HepG2 (cell line): ENCODE data around the gene SCYL1. TPM values are rescaled to one million over a fixed set of nuclear protein-coding genes. Genes with fewer than 3 reads are reported as not detected.

Experiments used
- ATAC-seq: fragments of 200-7000 bp; cut with Tn5 transposase; 3 replicates; pipeline ENCODE4 v1.9.1; 2020; ENCODE audit warnings: mild to moderate bottlenecking, moderate library complexity
- BruUV-seq: library from RNA; stranded (reverse); fragments of 400-500 nt; replicated peaks from 2 replicates; lab custom pipeline; 2021; lab: Mats Ljungman, UMichigan
- CTCF ChIA-PET: fragments of 300-600 bp; formaldehyde crosslinking; extraction: SDS; loops from one replicate; lab custom pipeline; 2021; ENCODE audit warnings: low total read pairs, inconsistent platforms, low intra/inter-chr PET ratio; lab: Yijun Ruan, JAX
- POLR2A ChIA-PET: fragments of 350-600 bp; sonication (Branson Sonifier 250); formaldehyde crosslinking; loops from one replicate; lab custom pipeline; 2020; ENCODE audit warnings: antibody characterized with exemption, inconsistent platforms; lab: Yijun Ruan, JAX
- DNase-seq: peaks from one replicate; pipeline ENCODE4 v3.0.0-alpha.2; 2015; ENCODE audit warnings: low spot score
- FAIRE-seq: peaks from 3 replicates; lab custom pipeline; 2011; peaks lifted over from hg19 to GRCh38; lab: Jason Lieb, UNC
- H2AFZ ChIP-seq: one replicate; pipeline ENCODE4 v1.6.1; 2011; ENCODE audit warnings: low read length, inconsistent platforms
- H3K27ac ChIP-seq: fragments of 300-600 bp; 3 replicates; pipeline ENCODE4 v1.8.0; 2011; ENCODE audit warnings: mixed run types, mild to moderate bottlenecking, mixed read lengths, low read length, inconsistent platforms; ENCODE audit not compliant: insufficient read depth; ENCODE audit errors: extremely low read length
- H3K27me3 ChIP-seq, 2 experiments: fragments of 200-600 bp in 1 of 2; 2 replicates in 1 of 2; 3 replicates in 1 of 2; pipeline versions ENCODE4 v1.6.0 to v1.8.0; 2011; ENCODE audit warnings: low read length in 2 of 2, mild to moderate bottlenecking in 2 of 2, moderate library complexity in 2 of 2, inconsistent platforms in 1 of 2; ENCODE audit not compliant: insufficient read depth in 2 of 2, control insufficient read depth in 1 of 2
- H3K36me3 ChIP-seq, 2 experiments: fragments of 200-600 bp in 1 of 2; replicated peaks in 1 of 2; 2 replicates in 1 of 2; 3 replicates in 1 of 2; pipeline versions ENCODE4 v1.5.1 to v1.8.0; 2011; ENCODE audit warnings: low read length in 2 of 2, inconsistent platforms in 1 of 2; ENCODE audit not compliant: insufficient read depth in 2 of 2, control insufficient read depth in 1 of 2
- H3K4me1 ChIP-seq: 2 replicates; pipeline ENCODE4 v1.5.1; 2012; ENCODE audit warnings: low read length, inconsistent platforms; ENCODE audit not compliant: insufficient read depth
- H3K4me2 ChIP-seq: 2 replicates; pipeline ENCODE4 v1.6.0; 2011; ENCODE audit warnings: low read depth, low read length, inconsistent platforms
- H3K4me3 ChIP-seq, 3 experiments: fragments of 200-600 bp in 1 of 3; sonication (generic), shearing (Covaris generic) in 1 of 3; replicated peaks in 1 of 3; 2 replicates each; pipeline ENCODE4 v1.5.1; 2011 to 2016; ENCODE audit warnings: low read length in 3 of 3, inconsistent platforms in 2 of 3, low read depth in 2 of 3, mild to moderate bottlenecking in 2 of 3, control low read depth in 1 of 3, mixed read lengths in 1 of 3; ENCODE audit not compliant: insufficient read depth in 1 of 3
- H3K79me2 ChIP-seq: one replicate; pipeline ENCODE4 v1.6.1; 2011; ENCODE audit warnings: low read length, inconsistent platforms; ENCODE audit not compliant: insufficient read depth
- H3K9ac ChIP-seq: 2 replicates; pipeline ENCODE4 v1.6.0; 2011; ENCODE audit warnings: mild to moderate bottlenecking, low read depth, low read length, inconsistent platforms; ENCODE audit not compliant: insufficient read depth
- H3K9me3 ChIP-seq: 2 replicates; pipeline ENCODE4 v1.5.1; 2012; ENCODE audit warnings: mild to moderate bottlenecking, low read length
- H4K20me1 ChIP-seq: 2 replicates; pipeline ENCODE4 v1.6.0; 2011; ENCODE audit warnings: inconsistent platforms, mild to moderate bottlenecking, low read length, moderate library complexity; ENCODE audit not compliant: insufficient read depth
- BORCS8-MEF2B ChIP-seq: sonication (generic); formaldehyde crosslinking; IDR thresholded peaks from 2 replicates; pipeline ENCODE4 v1.8.0; 2022; ENCODE audit warnings: mild to moderate bottlenecking, missing genetic modification reagents
- BRCA1 ChIP-seq: sonication (generic); formaldehyde crosslinking; IDR thresholded peaks from 2 replicates; pipeline ENCODE4 v1.4.0; 2020; ENCODE audit warnings: missing genetic modification reagents
- EHMT2 ChIP-seq: fragments of 200-600 bp; sonication (generic); IDR thresholded peaks from 2 replicates; pipeline ENCODE4 v1.7.0; 2017; ENCODE audit warnings: antibody characterized with exemption, low read depth, low read length, borderline replicate concordance
- KAT2B ChIP-seq: fragments of 150-350 bp; IDR thresholded peaks from 2 replicates; pipeline ENCODE4 v1.6.1; 2014; ENCODE audit warnings: low read depth, low read length, borderline replicate concordance
- RBFOX2 ChIP-seq: fragments of 200-400 bp; formaldehyde crosslinking; IDR thresholded peaks from 2 replicates; pipeline ENCODE4 v1.6.1; 2017; ENCODE audit warnings: low read depth, mild to moderate bottlenecking, low read length
- RXRA ChIP-seq: sonication (generic); formaldehyde crosslinking; IDR thresholded peaks from 2 replicates; pipeline ENCODE4 v1.5.1; 2020; ENCODE audit warnings: missing genetic modification reagents
- STAG1 ChIP-seq: sonication (generic); formaldehyde crosslinking; IDR thresholded peaks from 2 replicates; pipeline ENCODE4 v1.4.0; 2020; ENCODE audit warnings: missing genetic modification reagents
- XRCC5 ChIP-seq: fragments of 200-400 bp; formaldehyde crosslinking; optimal IDR thresholded peaks from 2 replicates; pipeline ENCODE3; 2017; ENCODE audit warnings: mild to moderate bottlenecking, low read length
- ZFY ChIP-seq: sonication (generic); formaldehyde crosslinking; IDR thresholded peaks from 2 replicates; pipeline ENCODE4 v1.4.0; 2020; ENCODE audit warnings: missing genetic modification reagents
- ZNF547 ChIP-seq: sonication (generic); formaldehyde crosslinking; IDR thresholded peaks from 2 replicates; pipeline ENCODE4 v1.5.1; 2020; ENCODE audit warnings: mild to moderate bottlenecking, missing genetic modification reagents
- ZNF558 ChIP-seq: sonication (generic); formaldehyde crosslinking; IDR thresholded peaks from 2 replicates; pipeline ENCODE4 v1.9.0; 2022; ENCODE audit warnings: mild to moderate bottlenecking, missing genetic modification reagents, borderline replicate concordance
- WGBS: methylation state at CpG from one replicate; pipeline ENCODE4 v1.1.6; 2017; ENCODE audit warnings: low lambda C conversion rate; 5-methylcytosine and 5-hydroxymethylcytosine counted together
- in situ Hi-C: cut with HindIII; loops from 2 replicates; pipeline ENCODE4 v1.10.0; 2017; ENCODE audit warnings: low pct_unique_long_range_greater_than_20kb; ENCODE audit not compliant: extremely low pct_ligation_motif_present
- intact Hi-C: fragments of 100-400 bp; cut with micrococcal nuclease; formaldehyde crosslinking; loops from one replicate; pipeline ENCODE4 v1.10.0; 2022; ENCODE audit not compliant: unreplicated experiment
- polyA plus RNA-seq, 8 experiments: library from polyadenylated mRNA; depleted of rRNA in 3 of 8; stranded (reverse) in 7 of 8; unstranded in 1 of 8; fragments of >200 nt; fragmentation: Illumina TruSeq in 4 of 8; extraction: Trizol in 4 of 8; gene quantifications; 2 replicates each; pipeline versions ENCODE4 v1.2.1 to v1.2.3, GENCODE V29; 2011 to 2016; ENCODE audit warnings: low read depth in 4 of 8, missing spikeins in 1 of 8, mixed read lengths in 1 of 8; ENCODE audit not compliant: insufficient read depth in 1 of 8
- total RNA-seq, 5 experiments: library from RNA; depleted of rRNA; stranded (reverse); fragments of >200 nt; fragmentation: Illumina TruSeq; extraction: Trizol; gene quantifications; 2 replicates each; pipeline ENCODE4 v1.2.3, GENCODE V29; 2016; ENCODE audit warnings: low read depth in 1 of 5
- TF ChIP-seq, protein P1 (sequence below): sonication (generic); formaldehyde crosslinking; IDR thresholded peaks from 2 replicates; pipeline ENCODE4 v1.4.0; 2020; ENCODE audit warnings: mild to moderate bottlenecking, missing genetic modification reagents
- TF ChIP-seq, protein P2 (sequence below): sonication (generic); formaldehyde crosslinking; IDR thresholded peaks from 2 replicates; pipeline ENCODE4 v1.4.0; 2020; ENCODE audit warnings: missing genetic modification reagents
- TF ChIP-seq, protein P3 (sequence below): sonication (generic); formaldehyde crosslinking; IDR thresholded peaks from 2 replicates; pipeline ENCODE4 v1.8.0; 2023; ENCODE audit warnings: mild to moderate bottlenecking, missing genetic modification reagents
- TF ChIP-seq, protein P4 (sequence below): sonication (generic); formaldehyde crosslinking; IDR thresholded peaks from 2 replicates; pipeline ENCODE4 v1.5.1; 2020; ENCODE audit warnings: mild to moderate bottlenecking, missing genetic modification reagents, moderate library complexity

Gene SCYL1
- total and polyA plus RNA-seq, 2 of the 13 experiments (the other 11 are each of a cell fraction or from before 2014, with no cell fraction given) = 65.9 to 103 TPM

DNA sequence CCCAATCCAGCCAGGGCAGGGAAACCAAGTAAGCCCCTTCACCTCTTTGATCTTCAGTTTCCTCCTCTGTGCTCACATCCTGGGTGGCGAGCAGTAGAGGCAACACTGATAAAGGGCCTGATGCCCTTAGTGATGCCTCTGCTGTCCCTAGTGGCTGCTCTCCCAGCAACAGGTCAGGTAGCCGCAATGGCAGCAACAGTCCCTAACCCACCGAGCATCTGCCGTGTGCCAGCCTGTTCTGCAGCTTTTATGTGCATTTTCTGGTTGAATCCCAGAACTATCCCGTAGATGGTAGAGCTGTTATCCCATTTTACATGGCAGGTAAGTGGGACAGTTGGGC, 5.2 kb downstream of the SCYL1 start:
- H3K4me1 ChIP-seq = peaks cover 47% of the 10 kb centered on the region
- H3K9me3 ChIP-seq = no peaks in the 10 kb centered on the region
- no peak overlapping the region for H2AFZ ChIP-seq
- H3K4me3 ChIP-seq = no peak overlapping the region
- FAIRE-seq = no peak
- H3K27me3 ChIP-seq = no peaks in the 10 kb centered on the region; a peak in 1 of 5 replicates
- no peak overlapping the region for H3K4me2 ChIP-seq
- WGBS = 95% methylated on average over 5 of the region's 5 CpGs
- H3K9ac ChIP-seq = no peak overlapping the region
- in situ Hi-C loops = no loop called here
- peaks cover 20 to 37% of the 10 kb centered on the region in 2 experiments for H3K36me3 ChIP-seq
- intact Hi-C loops = no loop called here
- peaks cover 19% of the 10 kb centered on the region for H3K79me2 ChIP-seq
- peak; percentile 62 for ATAC-seq
- CTCF ChIA-PET = no interaction called here
- H3K27ac ChIP-seq = peak overlapping the region; percentile 66
- BruUV-seq = no TSS peak
- no peak for DNase-seq
- 0 out of 2 replicates have a peak, but pooled peaks cover 3% of the 10 kb centered on the region for H4K20me1 ChIP-seq
- POLR2A ChIA-PET = interaction anchor here (1.0 to 1.7 kb wide), 8 partner anchors 21 to 145 kb away, joined by 3 to 12 read pairs (median 6); partner anchors contain the start of gene NEAT1
- TF ChIP-seq ZNF547 = no peak
- TF ChIP-seq, protein P1, sequence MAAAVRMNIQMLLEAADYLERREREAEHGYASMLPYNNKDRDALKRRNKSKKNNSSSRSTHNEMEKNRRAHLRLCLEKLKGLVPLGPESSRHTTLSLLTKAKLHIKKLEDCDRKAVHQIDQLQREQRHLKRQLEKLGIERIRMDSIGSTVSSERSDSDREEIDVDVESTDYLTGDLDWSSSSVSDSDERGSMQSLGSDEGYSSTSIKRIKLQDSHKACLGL (CRISPR knock-in tag) = no peak
- peak; percentile 22; the same call in 1 of the 2 replicates for TF ChIP-seq RBFOX2
- TF ChIP-seq, protein P2, sequence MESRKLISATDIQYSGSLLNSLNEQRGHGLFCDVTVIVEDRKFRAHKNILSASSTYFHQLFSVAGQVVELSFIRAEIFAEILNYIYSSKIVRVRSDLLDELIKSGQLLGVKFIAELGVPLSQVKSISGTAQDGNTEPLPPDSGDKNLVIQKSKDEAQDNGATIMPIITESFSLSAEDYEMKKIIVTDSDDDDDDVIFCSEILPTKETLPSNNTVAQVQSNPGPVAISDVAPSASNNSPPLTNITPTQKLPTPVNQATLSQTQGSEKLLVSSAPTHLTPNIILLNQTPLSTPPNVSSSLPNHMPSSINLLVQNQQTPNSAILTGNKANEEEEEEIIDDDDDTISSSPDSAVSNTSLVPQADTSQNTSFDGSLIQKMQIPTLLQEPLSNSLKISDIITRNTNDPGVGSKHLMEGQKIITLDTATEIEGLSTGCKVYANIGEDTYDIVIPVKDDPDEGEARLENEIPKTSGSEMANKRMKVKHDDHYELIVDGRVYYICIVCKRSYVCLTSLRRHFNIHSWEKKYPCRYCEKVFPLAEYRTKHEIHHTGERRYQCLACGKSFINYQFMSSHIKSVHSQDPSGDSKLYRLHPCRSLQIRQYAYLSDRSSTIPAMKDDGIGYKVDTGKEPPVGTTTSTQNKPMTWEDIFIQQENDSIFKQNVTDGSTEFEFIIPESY (CRISPR knock-in tag) = peak; percentile 32; the same call in 1 of the 2 replicates
- TF ChIP-seq, protein P3, sequence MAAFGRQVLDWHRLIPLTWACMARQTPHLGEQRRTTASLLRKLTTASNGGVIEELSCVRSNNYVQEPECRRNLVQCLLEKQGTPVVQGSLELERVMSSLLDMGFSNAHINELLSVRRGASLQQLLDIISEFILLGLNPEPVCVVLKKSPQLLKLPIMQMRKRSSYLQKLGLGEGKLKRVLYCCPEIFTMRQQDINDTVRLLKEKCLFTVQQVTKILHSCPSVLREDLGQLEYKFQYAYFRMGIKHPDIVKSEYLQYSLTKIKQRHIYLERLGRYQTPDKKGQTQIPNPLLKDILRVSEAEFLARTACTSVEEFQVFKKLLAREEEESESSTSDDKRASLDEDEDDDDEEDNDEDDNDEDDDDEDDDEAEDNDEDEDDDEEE = no peak
- TF ChIP-seq EHMT2 = no peak
- no peak for TF ChIP-seq RXRA (CRISPR knock-in tag)
- TF ChIP-seq XRCC5 = peak; percentile 9
- 0 out of 2 replicates have a peak, but pooled peaks have one; percentile 7 for TF ChIP-seq ZFY (CRISPR knock-in tag)
- TF ChIP-seq, protein P4, sequence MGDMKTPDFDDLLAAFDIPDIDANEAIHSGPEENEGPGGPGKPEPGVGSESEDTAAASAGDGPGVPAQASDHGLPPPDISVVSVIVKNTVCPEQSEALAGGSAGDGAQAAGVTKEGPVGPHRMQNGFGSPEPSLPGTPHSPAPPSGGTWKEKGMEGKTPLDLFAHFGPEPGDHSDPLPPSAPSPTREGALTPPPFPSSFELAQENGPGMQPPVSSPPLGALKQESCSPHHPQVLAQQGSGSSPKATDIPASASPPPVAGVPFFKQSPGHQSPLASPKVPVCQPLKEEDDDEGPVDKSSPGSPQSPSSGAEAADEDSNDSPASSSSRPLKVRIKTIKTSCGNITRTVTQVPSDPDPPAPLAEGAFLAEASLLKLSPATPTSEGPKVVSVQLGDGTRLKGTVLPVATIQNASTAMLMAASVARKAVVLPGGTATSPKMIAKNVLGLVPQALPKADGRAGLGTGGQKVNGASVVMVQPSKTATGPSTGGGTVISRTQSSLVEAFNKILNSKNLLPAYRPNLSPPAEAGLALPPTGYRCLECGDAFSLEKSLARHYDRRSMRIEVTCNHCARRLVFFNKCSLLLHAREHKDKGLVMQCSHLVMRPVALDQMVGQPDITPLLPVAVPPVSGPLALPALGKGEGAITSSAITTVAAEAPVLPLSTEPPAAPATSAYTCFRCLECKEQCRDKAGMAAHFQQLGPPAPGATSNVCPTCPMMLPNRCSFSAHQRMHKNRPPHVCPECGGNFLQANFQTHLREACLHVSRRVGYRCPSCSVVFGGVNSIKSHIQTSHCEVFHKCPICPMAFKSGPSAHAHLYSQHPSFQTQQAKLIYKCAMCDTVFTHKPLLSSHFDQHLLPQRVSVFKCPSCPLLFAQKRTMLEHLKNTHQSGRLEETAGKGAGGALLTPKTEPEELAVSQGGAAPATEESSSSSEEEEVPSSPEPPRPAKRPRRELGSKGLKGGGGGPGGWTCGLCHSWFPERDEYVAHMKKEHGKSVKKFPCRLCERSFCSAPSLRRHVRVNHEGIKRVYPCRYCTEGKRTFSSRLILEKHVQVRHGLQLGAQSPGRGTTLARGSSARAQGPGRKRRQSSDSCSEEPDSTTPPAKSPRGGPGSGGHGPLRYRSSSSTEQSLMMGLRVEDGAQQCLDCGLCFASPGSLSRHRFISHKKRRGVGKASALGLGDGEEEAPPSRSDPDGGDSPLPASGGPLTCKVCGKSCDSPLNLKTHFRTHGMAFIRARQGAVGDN = no peak
- TF ChIP-seq BRCA1 (CRISPR knock-in tag) = no peak
- TF ChIP-seq ZNF558 = 0 out of 2 replicates have a peak, but pooled peaks have one; percentile 37
- TF ChIP-seq STAG1 (CRISPR knock-in tag) = peak; percentile 33
- TF ChIP-seq BORCS8-MEF2B (CRISPR knock-in tag) = no peak
- TF ChIP-seq KAT2B = no peak
